Ishikawa (cell line): ENCODE measurements around the gene RABIF.
A peak's percentile ranks its signal among the peaks of the same experiment; 100 is the strongest.

Experiments
- CEBPB ChIP-seq: IDR thresholded peaks from 2 replicates; pipeline ENCODE4 v1.6.1; 2012
- CREB1 ChIP-seq: IDR thresholded peaks from 2 replicates; pipeline ENCODE4 v1.6.1; 2012; ENCODE audit warnings: low read depth
- EGR1 ChIP-seq: IDR thresholded peaks from 2 replicates; pipeline ENCODE4 v1.6.1; 2012
- EP300 ChIP-seq: IDR thresholded peaks from 2 replicates; pipeline ENCODE4 v1.6.1; 2012; ENCODE audit warnings: borderline replicate concordance
- FOXM1 ChIP-seq: IDR thresholded peaks from 2 replicates; pipeline ENCODE4 v1.6.1; 2012; ENCODE audit warnings: low read depth, borderline replicate concordance
- MAX ChIP-seq: IDR thresholded peaks from 2 replicates; pipeline ENCODE4 v1.6.1; 2012
- NFIC ChIP-seq: IDR thresholded peaks from 2 replicates; pipeline ENCODE4 v1.6.1; 2012
- RAD21 ChIP-seq: IDR thresholded peaks from 2 replicates; pipeline ENCODE4 v1.6.1; 2012; ENCODE audit warnings: low read depth
- TAF1 ChIP-seq: IDR thresholded peaks from 2 replicates; pipeline ENCODE4 v1.6.1; 2012; ENCODE audit warnings: low read depth, mild to moderate bottlenecking
- TCF12 ChIP-seq: IDR thresholded peaks from 2 replicates; pipeline ENCODE4 v1.6.1; 2012; ENCODE audit warnings: low read depth
- TEAD4 ChIP-seq: IDR thresholded peaks from 2 replicates; pipeline ENCODE4 v1.6.1; 2012
- USF1 ChIP-seq: IDR thresholded peaks from 2 replicates; pipeline ENCODE4 v1.6.1; 2012
- YY1 ChIP-seq: IDR thresholded peaks from 2 replicates; pipeline ENCODE4 v1.6.1; 2012; ENCODE audit warnings: low read depth
- ZBTB7A ChIP-seq: IDR thresholded peaks from 2 replicates; pipeline ENCODE4 v1.6.1; 2012; ENCODE audit warnings: low read depth
- TF ChIP-seq, protein P1 (sequence below): IDR thresholded peaks from 2 replicates; pipeline ENCODE4 v1.6.1; 2012; ENCODE audit warnings: low read depth, mild to moderate bottlenecking

Gene RABIF

DNA sequence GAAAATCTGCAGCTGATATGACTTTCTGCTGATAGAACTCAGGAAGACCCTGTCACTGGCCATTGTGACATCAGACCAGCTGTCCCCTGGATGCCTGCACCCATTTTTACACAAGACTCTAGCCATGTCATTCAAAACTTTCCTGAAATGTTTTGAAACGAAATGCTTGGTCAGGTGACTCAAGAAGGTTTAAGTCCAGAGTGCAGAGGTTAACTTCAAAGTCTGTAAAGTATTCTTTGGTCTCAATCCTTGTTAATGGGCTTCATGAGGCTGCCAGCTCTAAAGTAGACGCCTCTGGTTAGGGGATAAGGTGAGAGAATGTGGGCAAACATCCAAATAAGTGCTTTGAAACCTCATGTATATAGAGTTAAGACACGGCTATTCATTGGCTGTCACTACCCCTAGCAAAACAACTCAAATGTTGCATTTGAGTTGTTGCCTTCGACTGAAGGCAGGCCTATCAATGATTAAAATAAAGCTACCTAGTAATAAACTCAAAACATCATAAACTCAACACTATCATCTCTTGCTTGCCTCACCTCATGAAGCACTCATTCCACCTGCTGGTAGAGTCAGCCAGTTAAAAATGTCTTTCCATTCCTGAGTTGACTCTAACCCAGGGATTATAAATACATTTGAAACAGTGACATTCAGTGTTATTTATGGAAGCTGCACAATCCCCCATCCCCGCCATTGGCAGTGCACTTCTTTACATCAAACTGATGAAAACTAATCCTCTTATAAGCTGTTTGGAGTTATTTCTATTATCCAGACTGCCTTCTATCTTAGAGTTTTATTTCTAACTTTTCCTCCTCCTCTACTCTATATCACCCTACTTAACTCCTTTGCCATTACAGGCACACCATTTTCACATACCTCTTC, 26.0 kb downstream of the RABIF start:
- TF ChIP-seq EGR1 (no peak), TCF12 (no peak), NFIC (no peak), TAF1 (no peak), ZBTB7A (no peak), MAX (no peak), USF1 (no peak), CREB1 (no peak), TEAD4 (no peak), CEBPB (no peak), RAD21 (no peak), FOXM1 (no peak), EP300 (no peak), YY1 (no peak)
- TF ChIP-seq, protein P1, sequence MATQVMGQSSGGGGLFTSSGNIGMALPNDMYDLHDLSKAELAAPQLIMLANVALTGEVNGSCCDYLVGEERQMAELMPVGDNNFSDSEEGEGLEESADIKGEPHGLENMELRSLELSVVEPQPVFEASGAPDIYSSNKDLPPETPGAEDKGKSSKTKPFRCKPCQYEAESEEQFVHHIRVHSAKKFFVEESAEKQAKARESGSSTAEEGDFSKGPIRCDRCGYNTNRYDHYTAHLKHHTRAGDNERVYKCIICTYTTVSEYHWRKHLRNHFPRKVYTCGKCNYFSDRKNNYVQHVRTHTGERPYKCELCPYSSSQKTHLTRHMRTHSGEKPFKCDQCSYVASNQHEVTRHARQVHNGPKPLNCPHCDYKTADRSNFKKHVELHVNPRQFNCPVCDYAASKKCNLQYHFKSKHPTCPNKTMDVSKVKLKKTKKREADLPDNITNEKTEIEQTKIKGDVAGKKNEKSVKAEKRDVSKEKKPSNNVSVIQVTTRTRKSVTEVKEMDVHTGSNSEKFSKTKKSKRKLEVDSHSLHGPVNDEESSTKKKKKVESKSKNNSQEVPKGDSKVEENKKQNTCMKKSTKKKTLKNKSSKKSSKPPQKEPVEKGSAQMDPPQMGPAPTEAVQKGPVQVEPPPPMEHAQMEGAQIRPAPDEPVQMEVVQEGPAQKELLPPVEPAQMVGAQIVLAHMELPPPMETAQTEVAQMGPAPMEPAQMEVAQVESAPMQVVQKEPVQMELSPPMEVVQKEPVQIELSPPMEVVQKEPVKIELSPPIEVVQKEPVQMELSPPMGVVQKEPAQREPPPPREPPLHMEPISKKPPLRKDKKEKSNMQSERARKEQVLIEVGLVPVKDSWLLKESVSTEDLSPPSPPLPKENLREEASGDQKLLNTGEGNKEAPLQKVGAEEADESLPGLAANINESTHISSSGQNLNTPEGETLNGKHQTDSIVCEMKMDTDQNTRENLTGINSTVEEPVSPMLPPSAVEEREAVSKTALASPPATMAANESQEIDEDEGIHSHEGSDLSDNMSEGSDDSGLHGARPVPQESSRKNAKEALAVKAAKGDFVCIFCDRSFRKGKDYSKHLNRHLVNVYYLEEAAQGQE, result no peak

GRCh38 chr1:202861420-202862132, 27.4 kb downstream of the RABIF start:
- TF ChIP-seq ZBTB7A (no peak), CEBPB (peak; percentile 75), USF1 (no peak)
- TF ChIP-seq, protein P1, result no peak

GRCh38 chr1:202860744-202861419, 28.1 kb downstream of the RABIF start:
- peak; percentile 20 for TF ChIP-seq TCF12
- peak; percentile 14; the same call in 1 of the 2 replicates for TF ChIP-seq NFIC
- no peak; the same call in 1 of the 2 replicates for TF ChIP-seq ZBTB7A
- TF ChIP-seq EP300, result peak; percentile 32; the same call in 1 of the 2 replicates
- TF ChIP-seq TAF1, result peak; percentile 52; the same call in 1 of the 2 replicates
- peak; percentile 51 for TF ChIP-seq TEAD4
- TF ChIP-seq CEBPB, result 0 out of 2 replicates have a peak, but pooled peaks have one; percentile 0
- peak; percentile 9; the same call in 1 of the 2 replicates for TF ChIP-seq RAD21
- peak; percentile 30; the same call in 1 of the 2 replicates for TF ChIP-seq USF1
- TF ChIP-seq, protein P1, result no peak
- TF ChIP-seq EGR1, result peak; percentile 78
- TF ChIP-seq YY1, result peak; percentile 55; the same call in 1 of the 2 replicates
- TF ChIP-seq CREB1, result no peak
- no peak for TF ChIP-seq FOXM1
- TF ChIP-seq MAX, result peak; percentile 60
